GM12872 (cell line): ENCODE results near the gene TBCD.

Experiments used
- TF ChIP-seq, protein P1 (sequence below): IDR thresholded peaks from 3 replicates; pipeline ENCODE4 v1.5.1; 2011; ENCODE audit warnings: low read depth, mild to moderate bottlenecking, low read length, moderate library complexity; ENCODE audit not compliant: insufficient read depth

Gene TBCD

DNA sequence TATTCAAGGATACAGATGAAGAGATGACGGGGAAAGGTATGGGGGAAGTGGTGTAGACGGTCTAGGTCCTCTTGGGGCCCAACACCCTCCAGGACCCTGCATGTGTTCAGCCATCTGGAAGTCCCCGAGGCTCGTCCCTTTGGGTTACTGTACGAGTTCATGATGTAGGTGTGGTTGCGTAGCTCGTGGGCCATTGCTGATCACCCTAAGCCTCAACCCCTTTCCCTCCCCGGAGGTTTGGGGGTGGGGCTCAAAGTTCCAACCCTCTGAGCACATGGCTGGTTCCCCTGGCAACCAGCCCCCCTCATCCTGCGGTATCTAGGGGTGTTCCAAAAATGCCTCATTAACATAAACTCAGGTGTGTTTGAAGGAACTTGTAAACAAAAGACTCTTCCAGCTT is 228.8 kb downstream of the TBCD start:
- TF ChIP-seq, protein P1, sequence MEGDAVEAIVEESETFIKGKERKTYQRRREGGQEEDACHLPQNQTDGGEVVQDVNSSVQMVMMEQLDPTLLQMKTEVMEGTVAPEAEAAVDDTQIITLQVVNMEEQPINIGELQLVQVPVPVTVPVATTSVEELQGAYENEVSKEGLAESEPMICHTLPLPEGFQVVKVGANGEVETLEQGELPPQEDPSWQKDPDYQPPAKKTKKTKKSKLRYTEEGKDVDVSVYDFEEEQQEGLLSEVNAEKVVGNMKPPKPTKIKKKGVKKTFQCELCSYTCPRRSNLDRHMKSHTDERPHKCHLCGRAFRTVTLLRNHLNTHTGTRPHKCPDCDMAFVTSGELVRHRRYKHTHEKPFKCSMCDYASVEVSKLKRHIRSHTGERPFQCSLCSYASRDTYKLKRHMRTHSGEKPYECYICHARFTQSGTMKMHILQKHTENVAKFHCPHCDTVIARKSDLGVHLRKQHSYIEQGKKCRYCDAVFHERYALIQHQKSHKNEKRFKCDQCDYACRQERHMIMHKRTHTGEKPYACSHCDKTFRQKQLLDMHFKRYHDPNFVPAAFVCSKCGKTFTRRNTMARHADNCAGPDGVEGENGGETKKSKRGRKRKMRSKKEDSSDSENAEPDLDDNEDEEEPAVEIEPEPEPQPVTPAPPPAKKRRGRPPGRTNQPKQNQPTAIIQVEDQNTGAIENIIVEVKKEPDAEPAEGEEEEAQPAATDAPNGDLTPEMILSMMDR, result no peak

DNA sequence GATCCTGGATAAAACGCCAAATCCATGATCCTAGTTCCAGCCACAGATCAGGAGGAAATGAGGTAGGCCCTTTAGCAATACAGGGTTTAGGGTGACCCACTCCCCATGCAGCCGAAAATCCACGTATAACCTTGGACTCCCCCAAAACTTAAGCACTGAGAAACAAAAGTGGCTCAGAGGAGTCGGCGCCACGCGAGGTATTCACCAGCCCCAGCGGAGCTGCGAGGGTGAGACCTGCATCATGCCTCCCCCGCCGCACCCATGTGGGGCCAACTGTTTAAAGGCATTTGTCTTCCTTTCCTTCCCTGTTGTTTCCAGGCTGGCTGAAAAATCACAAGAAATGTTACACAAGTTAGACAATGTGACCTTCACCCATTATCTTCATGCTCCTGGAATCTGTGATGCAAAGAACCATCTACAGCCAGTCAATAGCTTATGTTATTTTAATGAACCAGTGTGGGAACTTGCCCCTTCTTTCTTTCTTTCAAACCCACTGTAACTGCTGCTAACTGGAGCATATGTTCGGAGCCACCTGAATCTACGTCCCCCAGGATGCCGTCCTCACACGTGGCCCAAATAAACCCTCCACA is 229.4 kb downstream of the TBCD start:
- TF ChIP-seq, protein P1, result no peak

DNA sequence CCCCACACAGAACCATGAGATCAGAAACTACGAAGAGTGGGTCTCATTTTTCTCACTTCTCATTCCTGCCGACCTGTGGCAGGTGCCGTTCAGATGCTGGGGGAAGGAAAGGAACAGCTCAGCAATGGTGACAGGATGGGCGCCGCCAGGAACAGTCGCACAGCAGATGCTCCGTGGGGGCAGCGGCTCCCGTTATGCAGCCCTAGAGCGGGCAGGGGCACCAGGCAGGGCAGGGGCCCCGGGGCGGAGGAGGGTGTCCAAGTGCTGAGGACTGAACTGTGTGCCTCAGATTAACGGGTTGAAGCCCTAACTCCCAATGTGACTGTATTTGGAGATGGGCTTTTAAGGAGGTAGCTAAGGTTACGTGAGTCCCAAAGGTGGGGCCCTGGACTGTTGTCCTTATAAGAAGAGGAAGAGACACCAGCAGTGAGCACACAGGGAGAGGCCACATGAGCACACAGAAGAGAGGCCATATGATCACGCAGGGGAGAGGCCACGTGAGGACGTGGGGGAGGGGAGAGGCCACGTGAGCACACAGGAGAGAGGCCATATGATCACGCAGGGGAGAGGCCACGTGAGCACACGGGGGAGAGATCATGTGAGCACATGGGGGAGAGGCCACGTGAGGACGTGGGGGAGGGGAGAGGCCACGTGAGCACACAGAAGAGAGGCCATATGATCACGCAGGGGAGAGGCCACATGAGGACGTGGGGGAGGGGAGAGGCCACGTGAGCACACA is 231.8 kb downstream of the TBCD start:
- TF ChIP-seq, protein P1, result no peak

DNA sequence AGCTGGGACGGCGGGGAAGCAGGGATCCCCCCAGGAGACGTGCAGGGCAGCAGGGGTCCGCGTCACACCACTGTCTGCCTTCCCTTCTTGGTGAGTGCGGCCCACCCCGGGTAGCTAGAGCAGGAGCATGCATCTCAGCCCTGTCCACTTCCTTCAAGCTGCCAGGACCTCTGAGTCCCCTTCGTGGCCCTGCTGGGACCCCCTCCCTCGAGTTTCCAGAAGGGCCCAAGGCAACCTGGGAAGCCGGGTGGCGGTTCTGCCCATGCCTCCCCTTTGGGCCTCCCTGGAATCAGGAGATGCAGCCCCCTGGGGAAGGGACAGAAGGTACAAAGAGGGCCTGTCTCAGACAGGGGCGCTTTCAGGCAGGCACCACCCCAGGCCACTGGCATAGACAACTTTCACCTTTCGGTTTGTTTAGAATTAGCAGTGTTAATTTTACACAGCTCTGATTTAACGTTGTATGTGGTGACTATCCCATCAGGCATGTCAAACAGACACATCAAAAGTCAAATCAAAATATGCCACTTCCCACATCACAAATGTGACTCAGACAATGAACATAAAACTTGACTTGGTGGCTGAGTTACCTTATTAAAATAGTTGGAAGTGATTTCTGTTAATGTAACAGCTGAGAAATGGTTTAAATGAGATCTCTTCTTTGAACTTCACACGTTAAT is 233.0 kb downstream of the TBCD start:
- TF ChIP-seq, protein P1, result no peak

DNA sequence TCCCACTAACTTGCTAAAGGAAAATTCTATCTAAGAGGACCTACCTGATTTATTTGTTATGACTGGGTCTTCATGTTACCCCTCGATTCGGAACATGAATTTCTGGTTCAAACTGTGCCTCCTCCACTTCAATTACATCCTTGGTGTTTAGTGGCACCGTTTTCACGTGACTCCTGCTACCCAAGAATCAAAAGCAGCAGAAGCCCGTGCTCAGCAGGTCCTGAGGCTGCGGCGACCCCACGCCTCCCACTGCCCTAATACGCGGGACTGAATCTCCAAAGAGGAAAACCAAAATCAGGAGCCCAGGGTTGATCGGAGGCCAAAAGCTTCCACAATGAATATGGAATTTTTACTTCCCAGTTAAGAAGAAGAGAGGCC is 233.6 kb downstream of the TBCD start:
- TF ChIP-seq, protein P1, result no peak

DNA sequence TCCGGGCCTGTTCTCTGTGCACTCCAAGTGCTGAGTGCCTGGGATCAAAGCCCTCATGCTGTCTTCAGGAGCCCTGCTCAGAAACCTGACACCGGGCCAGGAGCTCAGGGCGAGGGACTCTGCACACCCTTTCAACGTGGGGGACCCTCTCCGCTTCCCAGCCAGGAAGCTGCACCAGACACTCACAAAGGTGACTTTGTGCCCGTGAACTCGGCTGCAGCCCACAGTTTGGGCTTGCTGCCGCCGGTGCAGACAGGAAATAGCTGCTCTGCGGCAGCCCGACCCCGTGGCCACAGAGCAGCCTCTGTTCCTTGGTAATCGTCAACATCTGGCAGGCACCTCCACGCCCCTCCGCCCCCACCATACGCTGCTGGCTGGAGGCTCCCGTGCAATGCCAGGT is 234.1 kb downstream of the TBCD start:
- TF ChIP-seq, protein P1, result no peak

DNA sequence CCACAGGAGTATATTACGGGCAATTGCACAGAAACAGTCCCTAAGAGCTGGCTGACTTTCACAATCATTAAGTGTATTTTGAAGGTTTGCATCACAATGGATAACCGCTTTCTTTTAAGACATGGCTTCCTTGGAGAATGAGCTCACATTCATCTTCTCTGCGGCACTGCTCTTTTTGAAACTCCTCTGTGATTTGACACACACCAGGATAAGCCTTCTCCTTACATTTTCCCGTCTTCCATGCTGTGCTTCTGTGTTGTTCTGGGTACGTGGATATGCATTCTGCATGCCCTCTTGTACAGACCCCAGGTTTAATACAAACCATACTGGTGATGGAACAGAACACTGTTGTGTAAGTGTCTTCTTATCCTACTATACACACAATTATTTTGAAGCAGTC is 238.0 kb downstream of the TBCD start:
- TF ChIP-seq, protein P1, result no peak
